ENCODE measurements around the gene LSM10.

- no peak for TF ChIP-seq CTCF (conservative IDR thresholded peaks at IDR 0.05; ENCODE audit: low read depth, low read length)
- no peak for TF ChIP-seq EZH2 (IDR thresholded peaks at IDR 0.05; ENCODE audit: low read length, unreplicated experiment)
Measured at GRCh38 chr1:36366091-36366661, 31.5 kb downstream of the LSM10 start.

Measured in PC-3 (cell line).